Hepatocyte (in vitro differentiated cells): ENCODE measurements around the gene ISYNA1. TPM values are rescaled to one million over a fixed set of nuclear protein-coding genes. Genes with fewer than 3 reads are reported as not detected.
A peak's percentile ranks its signal among the peaks of the same experiment; 100 is the strongest.

Experiments
- DNase-seq: peaks from one replicate; pipeline ENCODE4 v3.0.0-alpha.2; 2016; ENCODE audit warnings: low spot score
- H2AFZ ChIP-seq: fragments of 200-600 bp; sonication (generic); 2 replicates; pipeline ENCODE4 v1.6.0; 2016; ENCODE audit warnings: antibody characterized with exemption, mild to moderate bottlenecking
- H3K27ac ChIP-seq: fragments of 200-600 bp; sonication (generic); 2 replicates; pipeline ENCODE4 v1.5.1; 2016; ENCODE audit warnings: mild to moderate bottlenecking
- H3K27me3 ChIP-seq: fragments of 200-600 bp; sonication (generic); 2 replicates; pipeline ENCODE4 v1.6.1; 2016
- H3K36me3 ChIP-seq: fragments of 200-600 bp; sonication (generic); replicated peaks from 2 replicates; pipeline ENCODE4 v1.5.1; 2016; ENCODE audit warnings: low read depth; ENCODE audit not compliant: insufficient read depth
- H3K4me1 ChIP-seq: fragments of 200-600 bp; sonication (generic); 2 replicates; pipeline ENCODE4 v1.5.1; 2016; ENCODE audit warnings: mild to moderate bottlenecking, moderate library complexity; ENCODE audit not compliant: insufficient read depth
- H3K4me2 ChIP-seq: fragments of 200-600 bp; sonication (generic); 2 replicates; pipeline ENCODE4 v1.6.0; 2016
- H3K4me3 ChIP-seq: fragments of 200-600 bp; sonication (generic); 2 replicates; pipeline ENCODE4 v1.5.1; 2016; ENCODE audit warnings: mild to moderate bottlenecking
- H3K79me2 ChIP-seq: fragments of 200-600 bp; sonication (generic); 2 replicates; pipeline ENCODE4 v1.6.0; 2017; ENCODE audit warnings: mild to moderate bottlenecking
- H3K9me2 ChIP-seq: fragments of 200-600 bp; sonication (generic); replicated peaks from 2 replicates; pipeline ENCODE4 v1.6.0; 2017; ENCODE audit warnings: mild to moderate bottlenecking; ENCODE audit not compliant: insufficient read depth
- H3K9me3 ChIP-seq: fragments of 200-600 bp; sonication (generic); 2 replicates; pipeline ENCODE4 v1.5.1; 2016; ENCODE audit warnings: low read depth, mild to moderate bottlenecking
- H4K20me1 ChIP-seq: fragments of 200-600 bp; sonication (generic); 2 replicates; pipeline ENCODE4 v1.6.0; 2016; ENCODE audit warnings: mild to moderate bottlenecking; ENCODE audit not compliant: insufficient read depth, poor library complexity, severe bottlenecking
- EZH2 ChIP-seq: fragments of 200-600 bp; sonication (generic); IDR thresholded peaks from 2 replicates; pipeline ENCODE4 v1.6.1; 2016; ENCODE audit warnings: antibody characterized with exemption, mild to moderate bottlenecking, borderline replicate concordance
- EZH2phosphoT487 ChIP-seq: fragments of 200-600 bp; sonication (generic); IDR thresholded peaks from one replicate; pipeline ENCODE4 v1.6.1; 2018; ENCODE audit warnings: antibody characterized with exemption, mild to moderate bottlenecking, low read depth, moderate library complexity; ENCODE audit not compliant: unreplicated experiment, severe bottlenecking
- WGBS: methylation state at CpG from one replicate; pipeline ENCODE4 v1.1.6; 2016; ENCODE audit warnings: low lambda C conversion rate; ENCODE audit errors: missing lambda C conversion rate; 5-methylcytosine and 5-hydroxymethylcytosine counted together
- polyA plus RNA-seq: library from polyadenylated mRNA; unstranded; fragments of >200 nt; fragmentation: Nextera tagmentation; extraction: Ambion mirVana; gene quantifications from 2 replicates; pipeline ENCODE4 v1.2.1, GENCODE V29; 2016
- total RNA-seq: library from RNA; depleted of rRNA; stranded (reverse); fragments of >200 nt; gene quantifications from 2 replicates; pipeline ENCODE4 v1.2.3, GENCODE V29; 2014
- TF ChIP-seq, protein P1 (sequence below): fragments of 200-600 bp; sonication (generic); IDR thresholded peaks from 2 replicates; pipeline ENCODE4 v1.5.1; 2016; ENCODE audit warnings: antibody characterized with exemption, mild to moderate bottlenecking; ENCODE audit not compliant: poor library complexity

The ISYNA1 gene
- total and polyA plus RNA-seq, 2 experiments from 2014 or later, result 51.5 to 144 TPM

DNA sequence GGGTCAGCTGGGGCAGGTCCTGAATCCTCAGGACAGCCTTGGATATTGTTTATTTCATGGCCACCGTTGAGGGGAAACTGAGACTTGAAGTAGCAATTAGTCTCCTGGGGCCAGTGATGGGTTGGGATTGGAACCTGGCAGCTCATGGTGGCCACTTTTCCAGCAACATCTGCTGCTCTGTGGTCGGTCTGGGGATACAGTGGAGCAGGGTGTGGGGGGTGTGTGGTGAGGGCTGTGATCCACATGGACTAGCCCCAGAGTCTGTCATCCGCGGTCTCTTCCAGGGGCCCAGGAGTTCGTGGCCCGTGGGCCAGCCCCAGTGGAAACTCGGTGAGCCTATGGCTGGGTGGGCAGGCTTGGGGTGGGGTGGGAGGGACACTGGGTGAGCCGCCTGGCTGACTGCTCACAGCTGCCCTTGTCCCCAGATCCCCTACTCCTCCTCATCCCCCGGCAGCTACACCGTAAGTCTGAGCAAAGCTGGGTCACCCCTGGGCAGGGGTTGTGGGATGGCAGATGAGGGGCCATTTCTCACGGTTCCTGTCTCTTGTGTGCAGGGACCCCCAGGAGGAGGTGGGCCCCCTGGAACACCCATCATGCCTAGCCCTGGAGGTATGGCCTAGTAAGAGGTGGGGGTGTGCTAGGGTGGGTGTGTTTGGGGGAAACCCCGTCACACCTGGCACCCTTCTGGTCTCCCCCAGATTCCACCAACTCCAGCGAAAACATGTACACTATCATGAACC, 5.5 kb downstream of the ISYNA1 start:
- H3K4me2 ChIP-seq, result peak overlapping the region; percentile 96
- no peaks in the 10 kb centered on the region for H3K9me3 ChIP-seq
- peak overlapping the region; percentile 85 for H3K27ac ChIP-seq
- H3K79me2 ChIP-seq, result peaks cover 29% of the 10 kb centered on the region
- H3K36me3 ChIP-seq, result no peaks in the 10 kb centered on the region
- 80% methylated on average over 13 of the region's 13 CpGs for WGBS
- TF ChIP-seq EZH2 (no peak), EZH2phosphoT487 (no peak)
- TF ChIP-seq, protein P1, sequence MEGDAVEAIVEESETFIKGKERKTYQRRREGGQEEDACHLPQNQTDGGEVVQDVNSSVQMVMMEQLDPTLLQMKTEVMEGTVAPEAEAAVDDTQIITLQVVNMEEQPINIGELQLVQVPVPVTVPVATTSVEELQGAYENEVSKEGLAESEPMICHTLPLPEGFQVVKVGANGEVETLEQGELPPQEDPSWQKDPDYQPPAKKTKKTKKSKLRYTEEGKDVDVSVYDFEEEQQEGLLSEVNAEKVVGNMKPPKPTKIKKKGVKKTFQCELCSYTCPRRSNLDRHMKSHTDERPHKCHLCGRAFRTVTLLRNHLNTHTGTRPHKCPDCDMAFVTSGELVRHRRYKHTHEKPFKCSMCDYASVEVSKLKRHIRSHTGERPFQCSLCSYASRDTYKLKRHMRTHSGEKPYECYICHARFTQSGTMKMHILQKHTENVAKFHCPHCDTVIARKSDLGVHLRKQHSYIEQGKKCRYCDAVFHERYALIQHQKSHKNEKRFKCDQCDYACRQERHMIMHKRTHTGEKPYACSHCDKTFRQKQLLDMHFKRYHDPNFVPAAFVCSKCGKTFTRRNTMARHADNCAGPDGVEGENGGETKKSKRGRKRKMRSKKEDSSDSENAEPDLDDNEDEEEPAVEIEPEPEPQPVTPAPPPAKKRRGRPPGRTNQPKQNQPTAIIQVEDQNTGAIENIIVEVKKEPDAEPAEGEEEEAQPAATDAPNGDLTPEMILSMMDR, result no peak
- H4K20me1 ChIP-seq, result no peaks in the 10 kb centered on the region
- no peak overlapping the region for H2AFZ ChIP-seq
- peaks cover 48% of the 10 kb centered on the region for H3K4me1 ChIP-seq
- peak overlapping the region; percentile 42 for H3K4me3 ChIP-seq
- DNase-seq, result no peak
- no peaks in the 10 kb centered on the region for H3K9me2 ChIP-seq
- no peaks in the 10 kb centered on the region for H3K27me3 ChIP-seq

DNA sequence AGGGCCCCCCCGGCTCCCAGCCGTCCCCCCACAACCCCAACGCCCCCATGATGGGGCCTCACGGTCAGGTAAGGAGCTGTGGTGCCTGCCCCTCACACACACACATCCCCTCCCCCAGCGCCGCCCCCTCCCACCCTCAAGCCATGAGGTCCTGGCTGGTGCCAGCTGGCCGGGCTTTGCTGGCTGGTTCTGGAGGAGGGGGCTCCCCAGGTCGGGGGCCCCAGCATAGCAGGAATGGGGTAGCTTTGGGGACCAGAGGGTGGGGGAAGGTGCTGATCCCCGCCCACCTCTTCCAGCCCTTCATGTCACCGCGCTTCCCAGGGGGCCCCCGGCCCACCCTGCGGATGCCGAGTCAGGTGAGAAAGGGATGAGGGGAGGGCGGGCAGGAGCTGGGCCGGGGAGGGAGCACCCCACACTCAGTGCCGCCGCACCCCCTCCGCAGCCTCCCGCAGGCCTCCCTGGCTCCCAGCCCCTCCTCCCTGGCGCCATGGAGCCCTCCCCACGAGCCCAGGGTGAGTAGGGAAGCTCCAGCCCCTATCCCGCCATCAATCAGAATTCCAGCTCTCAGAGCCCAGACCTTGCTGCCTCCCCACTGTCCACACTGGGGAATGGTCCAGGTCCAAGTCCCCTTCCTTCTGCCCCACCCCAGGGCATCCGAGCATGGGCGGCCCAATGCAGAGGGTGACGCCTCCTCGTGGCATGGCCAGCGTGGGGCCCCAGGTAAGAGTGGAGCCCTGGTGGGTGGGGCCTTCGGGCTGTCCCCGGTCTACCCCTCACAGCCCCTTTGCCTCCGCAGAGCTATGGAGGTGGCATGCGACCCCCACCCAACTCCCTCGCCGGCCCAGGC, 6.4 kb downstream of the ISYNA1 start:
- TF ChIP-seq EZH2, result no peak
- TF ChIP-seq, protein P1, result no peak
- TF ChIP-seq EZH2phosphoT487, result no peak
- 85% methylated on average over 13 of the region's 34 CpGs for WGBS
- no peaks in the 10 kb centered on the region for H3K36me3 ChIP-seq

DNA sequence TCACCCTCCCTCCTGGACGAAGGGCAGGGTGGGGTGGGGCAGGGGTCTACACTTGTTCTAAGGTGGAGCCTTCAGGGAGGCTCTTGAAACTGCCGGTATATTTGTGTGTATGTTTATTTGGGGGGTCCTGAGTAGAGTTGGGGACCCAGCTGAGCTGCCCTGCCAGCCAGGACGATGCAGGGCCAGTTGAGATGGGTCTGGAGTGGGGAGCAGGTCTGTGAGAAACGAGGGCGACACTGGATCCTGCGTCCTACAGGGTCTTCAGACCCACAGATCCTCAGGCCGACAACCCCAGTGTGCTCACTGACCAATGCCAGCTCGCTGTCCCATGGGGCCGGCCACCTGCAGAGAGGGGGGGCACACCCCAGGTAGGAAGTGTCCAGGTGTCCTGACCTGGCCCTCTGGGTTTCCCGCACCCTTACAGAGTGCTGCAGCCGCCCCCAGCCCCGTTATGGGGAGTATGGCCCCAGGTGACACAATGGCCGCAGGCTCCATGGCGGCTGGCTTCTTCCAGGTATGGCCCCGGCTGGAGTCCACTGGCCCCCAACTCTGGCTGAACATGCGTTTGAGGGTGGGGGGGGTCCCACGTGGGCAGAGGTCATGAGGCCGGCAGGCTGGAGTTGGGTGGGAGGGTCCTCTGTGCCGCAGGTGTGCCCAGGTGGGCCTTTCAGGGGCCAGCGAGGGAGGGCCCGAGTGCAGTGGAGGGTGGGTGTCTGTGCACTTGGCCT, 7.4 kb downstream of the ISYNA1 start:
- no peak overlapping the region for H3K4me3 ChIP-seq
- 87% methylated on average over 17 of the region's 21 CpGs for WGBS
- no peak overlapping the region for H3K27ac ChIP-seq
- peaks cover 33% of the 10 kb centered on the region for H3K79me2 ChIP-seq
- H3K36me3 ChIP-seq, result no peaks in the 10 kb centered on the region
- no peaks in the 10 kb centered on the region for H3K9me3 ChIP-seq
- peaks cover 42% of the 10 kb centered on the region for H3K4me1 ChIP-seq
- H3K9me2 ChIP-seq, result no peaks in the 10 kb centered on the region
- peak overlapping the region; percentile 78 for H3K4me2 ChIP-seq
- peaks cover 6% of the 10 kb centered on the region for H4K20me1 ChIP-seq
- TF ChIP-seq EZH2phosphoT487, result no peak
- TF ChIP-seq, protein P1, result no peak
- TF ChIP-seq EZH2, result no peak
- no peaks in the 10 kb centered on the region for H3K27me3 ChIP-seq
- no peak for DNase-seq
- no peak overlapping the region for H2AFZ ChIP-seq

More for the DNA sequence above, 6.4 kb downstream of the ISYNA1 start:
- Histone ChIP-seq H3K4me3 (no peak overlapping the region), H3K79me2 (peaks cover 29% of the 10 kb centered on the region), H3K4me2 (no peak overlapping the region), H3K27ac (no peak overlapping the region), H3K4me1 (peaks cover 43% of the 10 kb centered on the region), H4K20me1 (no peaks in the 10 kb centered on the region), H3K27me3 (no peaks in the 10 kb centered on the region), H3K9me3 (no peaks in the 10 kb centered on the region), H3K9me2 (no peaks in the 10 kb centered on the region), H2AFZ (no peak overlapping the region)
- DNase-seq, result no peak
